Thoracic aorta (tissue), 2 donors: ENCODE measurements around the gene PROK1. TPM values are rescaled to one million over a fixed set of nuclear protein-coding genes. Genes with fewer than 3 reads are reported as not detected.
"Not testable (repeated sequence)": the region's sequence is repeated elsewhere in the genome, so short reads cannot be mapped to it uniquely, and the experiment has no call there.

ENCODE experiments used
- ATAC-seq: fragments of 150-250 bp; one replicate; pipeline ENCODE4 v1.8.0; 2017; ENCODE audit warnings: low read depth; ENCODE audit not compliant: insufficient number of reproducible peaks, low FRiP score
- DNase-seq: peaks from one replicate; pipeline ENCODE4 v3.0.0-alpha.2; 2020; ENCODE audit warnings: low spot score
- H3K27ac ChIP-seq, 2 donors: fragments of 200-600 bp; sonication (generic); 1 replicate in 1 of 2; 2 replicates in 1 of 2; pipeline ENCODE4 v1.5.1; 2016; ENCODE audit warnings: mild to moderate bottlenecking in 2 of 2, moderate library complexity in 2 of 2
- H3K27me3 ChIP-seq: fragments of 200-600 bp; sonication (generic); replicated peaks from 2 replicates; pipeline ENCODE4 v1.6.0; 2016; ENCODE audit warnings: mild to moderate bottlenecking; ENCODE audit not compliant: insufficient read depth
- H3K36me3 ChIP-seq: fragments of 200-600 bp; sonication (generic); one replicate; pipeline ENCODE4 v1.5.1; 2016
- H3K4me1 ChIP-seq, 2 donors: fragments of 200-600 bp; sonication (generic); 1 replicate in 1 of 2; 2 replicates in 1 of 2; pipeline versions ENCODE4 v1.5.1 to v1.6.0; 2016; ENCODE audit warnings: low read depth in 2 of 2, mild to moderate bottlenecking in 1 of 2; ENCODE audit not compliant: control insufficient read depth in 1 of 2
- H3K4me3 ChIP-seq: fragments of 200-600 bp; sonication (generic); 2 replicates; pipeline ENCODE4 v1.5.1; 2016; ENCODE audit warnings: mild to moderate bottlenecking
- H3K9me3 ChIP-seq: fragments of 200-600 bp; sonication (generic); 2 replicates; pipeline ENCODE4 v1.5.1; 2016
- total RNA-seq, 2 donors: library from RNA; depleted of rRNA; stranded (reverse); fragments of >200 nt; gene quantifications; one replicate each; pipeline versions ENCODE4 v1.1.0 to v1.2.3, GENCODE V29; 2016
- TF ChIP-seq, protein P1 (sequence below): fragments of 200-600 bp; sonication (generic); IDR thresholded peaks from one replicate; pipeline ENCODE4 v1.5.1; 2019; ENCODE audit warnings: antibody characterized with exemption

The PROK1 gene
- total RNA-seq, 2 donors from 2014 or later, result 0.27 to 0.63 TPM

DNA sequence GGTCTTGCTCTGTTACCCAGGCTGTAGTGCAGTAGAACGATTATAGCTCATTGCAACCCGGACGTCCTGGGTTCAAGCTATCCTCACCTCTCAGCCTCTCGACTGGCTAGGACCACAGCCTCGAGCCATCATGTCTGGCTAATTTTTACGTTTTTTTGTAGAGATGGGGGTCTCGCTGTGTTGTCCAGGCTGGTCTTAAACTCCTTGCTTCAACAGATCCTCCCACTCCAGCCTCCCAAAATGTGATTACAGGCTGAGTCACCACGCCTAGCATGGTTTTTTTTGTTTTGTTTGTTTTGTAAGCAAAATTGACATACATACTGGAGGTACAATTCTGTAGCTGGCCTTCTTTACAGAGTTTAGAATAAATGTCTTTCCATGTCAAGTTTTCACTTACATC, 42.5 kb upstream of the PROK1 start:
- TF ChIP-seq, protein P1, sequence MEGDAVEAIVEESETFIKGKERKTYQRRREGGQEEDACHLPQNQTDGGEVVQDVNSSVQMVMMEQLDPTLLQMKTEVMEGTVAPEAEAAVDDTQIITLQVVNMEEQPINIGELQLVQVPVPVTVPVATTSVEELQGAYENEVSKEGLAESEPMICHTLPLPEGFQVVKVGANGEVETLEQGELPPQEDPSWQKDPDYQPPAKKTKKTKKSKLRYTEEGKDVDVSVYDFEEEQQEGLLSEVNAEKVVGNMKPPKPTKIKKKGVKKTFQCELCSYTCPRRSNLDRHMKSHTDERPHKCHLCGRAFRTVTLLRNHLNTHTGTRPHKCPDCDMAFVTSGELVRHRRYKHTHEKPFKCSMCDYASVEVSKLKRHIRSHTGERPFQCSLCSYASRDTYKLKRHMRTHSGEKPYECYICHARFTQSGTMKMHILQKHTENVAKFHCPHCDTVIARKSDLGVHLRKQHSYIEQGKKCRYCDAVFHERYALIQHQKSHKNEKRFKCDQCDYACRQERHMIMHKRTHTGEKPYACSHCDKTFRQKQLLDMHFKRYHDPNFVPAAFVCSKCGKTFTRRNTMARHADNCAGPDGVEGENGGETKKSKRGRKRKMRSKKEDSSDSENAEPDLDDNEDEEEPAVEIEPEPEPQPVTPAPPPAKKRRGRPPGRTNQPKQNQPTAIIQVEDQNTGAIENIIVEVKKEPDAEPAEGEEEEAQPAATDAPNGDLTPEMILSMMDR, result no peak
- H3K27ac ChIP-seq, result no peak overlapping the region

DNA sequence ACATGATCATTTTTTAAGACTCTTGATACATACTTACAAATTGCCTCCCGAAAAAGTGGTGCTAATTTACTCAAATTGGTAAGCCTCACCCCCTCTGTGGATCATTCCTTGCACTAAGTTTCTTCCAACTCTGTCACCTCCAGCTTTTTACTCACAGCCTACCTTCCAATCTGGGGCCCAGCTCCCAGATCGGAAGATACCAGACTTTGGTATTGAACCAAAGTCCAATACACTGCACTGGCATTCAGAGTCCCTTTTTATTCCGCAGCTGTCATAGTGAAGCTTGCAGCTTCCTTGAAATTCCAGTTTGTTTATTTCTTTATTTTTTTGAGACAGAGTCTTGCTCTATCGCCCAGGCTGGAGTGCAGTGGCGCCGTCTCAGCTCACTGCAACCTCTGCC, 41.6 kb upstream of the PROK1 start:
- peaks cover 7 to 25% of the 10 kb centered on the region in 2 donors for H3K4me1 ChIP-seq
- no peak for DNase-seq
- H3K27me3 ChIP-seq, result no peaks in the 10 kb centered on the region
- TF ChIP-seq, protein P1, result no peak
- no peaks in the 10 kb centered on the region for H3K9me3 ChIP-seq
- no peaks in the 10 kb centered on the region for H3K36me3 ChIP-seq
- H3K27ac ChIP-seq, result no peak overlapping the region
- no peak for ATAC-seq
- no peak overlapping the region for H3K4me3 ChIP-seq

More for the DNA sequence above, 42.5 kb upstream of the PROK1 start:
- H3K36me3 ChIP-seq, result peaks cover 7% of the 10 kb centered on the region
- H3K9me3 ChIP-seq, result no peaks in the 10 kb centered on the region
- ATAC-seq, result no peak
- H3K27me3 ChIP-seq, result no peaks in the 10 kb centered on the region
- no peak for DNase-seq
- peak overlapping the region; percentile 96 for H3K4me3 ChIP-seq
- peaks cover 7 to 25% of the 10 kb centered on the region in 2 donors for H3K4me1 ChIP-seq

DNA sequence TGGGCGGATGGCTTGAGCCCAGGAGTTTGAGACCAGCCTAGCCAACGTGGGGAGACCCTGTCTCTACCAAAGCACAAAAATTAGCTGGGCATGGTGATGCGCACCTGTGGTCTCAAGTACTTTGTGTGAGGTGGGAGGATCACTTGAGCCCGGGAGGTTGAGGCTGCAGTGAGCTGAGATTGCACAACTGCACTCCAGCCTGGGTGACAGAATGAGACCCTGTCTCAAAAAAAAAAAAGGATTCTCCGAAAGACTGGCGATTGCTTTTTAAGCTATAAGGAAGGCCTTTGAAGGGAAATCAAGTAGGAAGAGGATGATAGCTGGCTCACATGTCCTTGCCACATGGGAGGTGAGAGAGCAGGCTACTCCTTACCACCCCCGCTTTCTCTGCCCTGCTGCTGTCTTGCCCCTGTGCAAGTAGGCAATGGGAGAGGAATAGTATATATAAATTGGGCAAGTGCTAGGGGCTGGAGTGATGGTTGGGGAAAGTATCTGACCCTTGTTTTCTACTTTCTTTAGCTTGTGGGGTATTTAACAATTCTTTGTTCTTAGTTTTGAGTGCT, 39.7 kb upstream of the PROK1 start:
- H3K4me3 ChIP-seq, result no peak overlapping the region
- H3K36me3 ChIP-seq, result no peaks in the 10 kb centered on the region
- DNase-seq (no peak), ATAC-seq (no peak)
- no peak overlapping the region for H3K27ac ChIP-seq
- TF ChIP-seq, protein P1, result no peak
- H3K9me3 ChIP-seq, result no peaks in the 10 kb centered on the region
- H3K4me1 ChIP-seq, result peaks cover 6 to 18% of the 10 kb centered on the region in 2 donors
- no peaks in the 10 kb centered on the region for H3K27me3 ChIP-seq

DNA sequence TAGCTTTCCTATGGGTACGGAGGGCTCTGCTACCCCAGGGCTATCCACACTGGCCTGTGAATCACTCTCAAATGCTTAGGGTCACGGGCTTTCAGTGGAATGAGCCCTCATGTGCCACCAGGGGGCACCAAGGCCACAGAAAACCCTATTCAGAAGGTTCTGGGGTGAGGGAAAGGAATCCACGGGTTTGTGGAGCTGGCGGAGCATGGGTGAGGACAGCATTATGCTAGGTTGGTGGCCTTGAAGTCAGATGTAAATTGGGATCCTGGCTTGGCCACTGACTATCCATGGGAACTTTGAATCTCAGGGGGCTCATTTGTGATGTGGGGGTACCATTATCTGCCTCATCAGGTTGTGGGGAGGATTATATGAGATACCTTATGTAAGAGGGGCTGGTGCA, 38.4 kb upstream of the PROK1 start:
- TF ChIP-seq, protein P1, result peak; percentile 65
- H3K4me1 ChIP-seq, result peaks cover 0 to 11% of the 10 kb centered on the region in 2 donors
- no peak for ATAC-seq
- no peak overlapping the region for H3K27ac ChIP-seq
- no peaks in the 10 kb centered on the region for H3K36me3 ChIP-seq
- no peaks in the 10 kb centered on the region for H3K27me3 ChIP-seq
- H3K4me3 ChIP-seq, result no peak overlapping the region
- no peaks in the 10 kb centered on the region for H3K9me3 ChIP-seq
- no peak for DNase-seq

DNA sequence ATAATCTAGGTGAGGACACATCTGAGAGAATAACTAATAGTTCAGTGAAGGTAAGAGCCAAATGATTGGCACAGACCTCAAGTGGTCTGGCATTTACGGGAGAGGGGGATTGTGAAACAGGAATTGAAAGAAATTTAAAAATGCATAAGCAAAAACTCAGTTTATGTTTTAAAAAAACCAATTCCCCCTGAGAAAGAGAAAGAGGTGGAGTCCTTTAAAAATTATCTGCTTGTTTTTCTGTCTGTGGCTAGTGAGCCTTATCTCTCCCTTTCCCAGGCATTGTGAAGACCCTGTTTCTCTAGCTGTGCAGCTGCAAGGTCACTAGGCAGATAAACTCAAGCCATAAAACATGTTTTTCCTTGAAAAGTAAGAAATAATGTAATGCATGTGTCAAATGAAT, 37.9 kb upstream of the PROK1 start:
- not testable (repeated sequence) for ATAC-seq, H3K27ac ChIP-seq, H3K9me3 ChIP-seq

DNA sequence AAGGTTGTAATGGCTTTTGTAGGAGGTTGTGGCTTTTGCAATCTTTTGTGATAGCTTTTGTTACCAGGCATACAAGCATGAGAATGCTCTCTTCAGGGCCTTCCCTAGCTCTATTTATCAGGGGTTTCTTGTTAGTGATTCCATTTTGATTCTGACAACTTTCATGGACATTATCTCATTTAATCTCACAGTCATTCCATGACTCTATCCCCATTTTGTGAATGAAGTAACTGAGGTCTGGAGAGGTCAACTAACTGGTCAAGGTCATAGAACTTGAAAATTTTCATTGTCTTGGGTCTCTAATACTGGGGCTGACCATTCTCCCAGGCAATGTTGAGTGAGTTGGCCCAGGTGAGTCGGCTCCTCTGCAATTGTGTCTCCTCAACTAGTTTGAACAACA, 32.2 kb upstream of the PROK1 start:
- Histone ChIP-seq H3K4me1 (no peaks in the 10 kb centered on the region), H3K4me3 (no peak overlapping the region), H3K9me3 (no peaks in the 10 kb centered on the region), H3K27ac (no peak overlapping the region), H3K36me3 (no peaks in the 10 kb centered on the region), H3K27me3 (no peaks in the 10 kb centered on the region)
- DNase-seq (no peak), ATAC-seq (no peak)
- TF ChIP-seq, protein P1, result no peak

More for the DNA sequence above, 37.9 kb upstream of the PROK1 start:
- not testable (repeated sequence) for H3K27me3 ChIP-seq, DNase-seq, H3K4me3 ChIP-seq, H3K36me3 ChIP-seq, H3K4me1 ChIP-seq
